Prostate gland (tissue), 2 donors: ENCODE measurements around the gene BARX1. TPM values are rescaled to one million over a fixed set of nuclear protein-coding genes. Genes with fewer than 3 reads are reported as not detected.

Experiments
- DNase-seq: peaks from one replicate; pipeline ENCODE4 v3.0.0-alpha.2; 2019; ENCODE audit warnings: low spot score
- H3K27ac ChIP-seq, 2 donors: fragments of 200-600 bp; sonication (generic); 2 replicates each; pipeline ENCODE4 v1.5.1; 2017 to 2019
- H3K27me3 ChIP-seq: fragments of 200-600 bp; sonication (generic); replicated peaks from 2 replicates; pipeline ENCODE4 v1.5.1; 2019; ENCODE audit not compliant: insufficient read depth
- H3K36me3 ChIP-seq, 2 donors: fragments of 200-600 bp; sonication (generic); 1 replicate in 1 of 2; 2 replicates in 1 of 2; pipeline versions ENCODE4 v1.5.1 to v1.8.1; 2017 to 2019
- H3K4me1 ChIP-seq: fragments of 200-600 bp; sonication (generic); replicated peaks from 2 replicates; pipeline ENCODE4 v1.5.1; 2019
- H3K4me3 ChIP-seq, 2 donors: fragments of 200-600 bp; sonication (generic); 2 replicates each; pipeline ENCODE4 v1.5.1; 2017 to 2019
- H3K9me3 ChIP-seq: fragments of 200-600 bp; sonication (generic); 2 replicates; pipeline ENCODE4 v1.5.1; 2017
- CTCF ChIP-seq, 4 experiments: fragments of 200-600 bp in 2 of 4; fragments of 450-650 bp in 2 of 4; sonication (generic) in 2 of 4; IDR thresholded peaks; 1 replicate in 3 of 4; 2 replicates in 1 of 4; pipeline ENCODE4 v1.5.1; 2016 to 2019; ENCODE audit warnings: antibody characterized with exemption in 4 of 4, mild to moderate bottlenecking in 2 of 4, moderate library complexity in 2 of 4
- POLR2A ChIP-seq: fragments of 450-650 bp; IDR thresholded peaks from one replicate; pipeline ENCODE4 v1.6.1; 2016; ENCODE audit warnings: antibody characterized with exemption, mild to moderate bottlenecking
- POLR2AphosphoS5 ChIP-seq: sonication (generic); formaldehyde crosslinking; IDR thresholded peaks from one replicate; pipeline ENCODE4 v1.6.1; 2017; ENCODE audit warnings: antibody characterized with exemption
- WGBS: methylation state at CpG from one replicate; pipeline ENCODE4 v1.1.5; 2018; 5-methylcytosine and 5-hydroxymethylcytosine counted together
- intact Hi-C: fragments of 100-400 bp; cut with DNase I; formaldehyde crosslinking; loops from one replicate; pipeline ENCODE4 v1.14.2; 2022
- total RNA-seq, 2 donors: library from RNA; depleted of rRNA; stranded (reverse); fragments of >200 nt; gene quantifications; one replicate each; pipeline ENCODE4 v1.1.0, GENCODE V29; 2016

BARX1 gene
- total RNA-seq, 2 donors from 2014 or later: 3.7 TPM; not detected in 1

- intact Hi-C loops: no loop called here
- no peak for DNase-seq
- Histone ChIP-seq H3K4me1 (no peaks in the 10 kb centered on the region), H3K36me3 (no peaks in the 10 kb centered on the region), H3K27ac (no peak overlapping the region), H3K27me3 (peaks cover 6% of the 10 kb centered on the region), H3K4me3 (no peak overlapping the region), H3K9me3 (no peaks in the 10 kb centered on the region)
- TF ChIP-seq POLR2A (no peak), CTCF (IDR thresholded peaks at IDR 0.05) (no peak), POLR2AphosphoS5 (no peak)
- 67% methylated on average over 21 of the region's 21 CpGs for WGBS
These were observed 34.9 kb downstream of the BARX1 start for GRCh38 chr9:93920131-93920800.

DNA sequence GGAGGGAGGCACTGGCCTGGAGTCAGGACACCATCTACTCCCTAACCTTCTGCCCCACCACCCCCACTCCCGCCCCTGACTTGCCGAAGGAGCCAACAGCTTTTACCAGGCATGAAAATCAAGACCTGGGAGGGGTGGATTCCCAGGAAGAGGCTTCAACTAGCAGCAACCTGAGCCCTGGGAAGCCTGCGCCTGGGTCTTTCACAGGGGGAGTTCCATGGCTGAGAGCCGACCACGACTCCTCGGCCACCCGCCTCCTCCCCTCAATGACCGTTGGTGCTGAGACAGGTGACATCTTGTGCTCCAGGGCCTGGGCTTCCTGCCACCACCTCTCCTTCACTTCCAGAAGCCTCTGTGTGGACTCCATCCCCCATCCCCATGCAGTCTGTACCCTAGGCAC lies 37.1 kb downstream of the BARX1 start:
- Histone ChIP-seq H3K4me3 (no peak overlapping the region), H3K27me3 (peaks cover 6% of the 10 kb centered on the region), H3K9me3 (no peaks in the 10 kb centered on the region), H3K36me3 (no peaks in the 10 kb centered on the region), H3K27ac (no peak overlapping the region), H3K4me1 (no peaks in the 10 kb centered on the region)
- DNase-seq: no peak
- TF ChIP-seq POLR2A (no peak), POLR2AphosphoS5 (no peak), CTCF (IDR thresholded peaks at IDR 0.05) (no peak)
- 34% methylated on average over 8 of the region's 8 CpGs for WGBS
- intact Hi-C loops: no loop called here

DNA sequence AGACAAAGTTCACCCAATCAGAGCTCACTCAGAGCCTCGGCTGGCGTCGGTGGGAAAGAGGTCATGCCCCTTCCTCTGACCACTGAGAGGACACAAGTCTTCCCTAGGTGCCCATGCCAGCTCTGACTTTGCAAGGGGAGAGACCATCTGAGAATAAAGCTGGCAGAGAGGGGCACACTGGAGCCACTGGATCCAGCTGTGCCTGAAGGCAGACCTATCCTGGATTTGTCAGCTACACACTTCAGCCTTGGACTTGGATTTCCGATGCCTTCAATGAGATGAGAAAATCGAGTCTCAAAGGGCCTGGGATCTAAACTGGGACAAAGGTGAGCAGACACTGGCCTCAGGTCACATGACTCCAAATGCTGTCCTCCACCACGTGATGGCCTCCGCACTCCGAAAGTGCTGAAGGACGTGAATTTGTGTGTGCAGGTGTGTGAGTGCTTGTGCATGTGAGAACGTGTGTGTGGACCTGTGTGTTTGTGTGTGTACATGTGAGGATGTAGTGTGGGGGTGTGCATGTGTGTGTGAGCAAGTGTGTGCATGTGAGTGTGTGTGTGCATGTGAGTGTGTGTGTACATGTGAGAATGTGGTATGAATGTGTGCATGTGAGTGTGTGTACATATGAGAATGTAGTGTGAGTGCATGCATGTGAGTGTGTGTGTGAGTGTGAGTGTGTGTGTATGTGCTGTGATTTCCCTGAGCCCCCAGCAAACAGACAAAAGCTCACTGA lies 37.9 kb downstream of the BARX1 start:
- intact Hi-C loops: no loop called here
- Histone ChIP-seq H3K4me1 (peaks cover 3% of the 10 kb centered on the region), H3K27ac (no peak overlapping the region), H3K4me3 (no peak overlapping the region), H3K27me3 (peaks cover 6% of the 10 kb centered on the region), H3K9me3 (no peaks in the 10 kb centered on the region), H3K36me3 (no peaks in the 10 kb centered on the region)
- DNase-seq: no peak
- TF ChIP-seq POLR2A: no peak
- TF ChIP-seq CTCF (IDR thresholded peaks at IDR 0.05): no peak
- TF ChIP-seq POLR2AphosphoS5: no peak
- 83% methylated on average over 10 of the region's 10 CpGs for WGBS

- H3K4me3 ChIP-seq: no peak overlapping the region
- no peaks in the 10 kb centered on the region for H3K36me3 ChIP-seq
- 82% methylated on average over 5 of the region's 5 CpGs for WGBS
- intact Hi-C loops: no loop called here
- TF ChIP-seq POLR2AphosphoS5: no peak
- no peak for TF ChIP-seq CTCF (IDR thresholded peaks at IDR 0.05)
- no peak for TF ChIP-seq POLR2A
- H3K27me3 ChIP-seq: peaks cover 6% of the 10 kb centered on the region
- peaks cover 6% of the 10 kb centered on the region for H3K4me1 ChIP-seq
- DNase-seq: no peak
- H3K9me3 ChIP-seq: no peaks in the 10 kb centered on the region
- H3K27ac ChIP-seq: no peak overlapping the region
These were observed 38.8 kb downstream of the BARX1 start for GRCh38 chr9:93916358-93916757.
